HepG2 (cell line): ENCODE results near the gene LRRC70.

Experiments used
- MYC ChIP-seq: sonication (generic); formaldehyde crosslinking; IDR thresholded peaks from 2 replicates; pipeline ENCODE4 v1.9.0; 2021; ENCODE audit warnings: missing genetic modification reagents, borderline replicate concordance
- ZC3H4 ChIP-seq: sonication (generic); formaldehyde crosslinking; IDR thresholded peaks from 2 replicates; pipeline ENCODE4 v1.4.0; 2020; ENCODE audit warnings: missing genetic modification reagents, borderline replicate concordance
- TF ChIP-seq, protein P1 (sequence below): sonication (generic); formaldehyde crosslinking; IDR thresholded peaks from 2 replicates; pipeline ENCODE4 v1.5.0; 2020; ENCODE audit warnings: mild to moderate bottlenecking, missing genetic modification reagents, moderate library complexity

DNA sequence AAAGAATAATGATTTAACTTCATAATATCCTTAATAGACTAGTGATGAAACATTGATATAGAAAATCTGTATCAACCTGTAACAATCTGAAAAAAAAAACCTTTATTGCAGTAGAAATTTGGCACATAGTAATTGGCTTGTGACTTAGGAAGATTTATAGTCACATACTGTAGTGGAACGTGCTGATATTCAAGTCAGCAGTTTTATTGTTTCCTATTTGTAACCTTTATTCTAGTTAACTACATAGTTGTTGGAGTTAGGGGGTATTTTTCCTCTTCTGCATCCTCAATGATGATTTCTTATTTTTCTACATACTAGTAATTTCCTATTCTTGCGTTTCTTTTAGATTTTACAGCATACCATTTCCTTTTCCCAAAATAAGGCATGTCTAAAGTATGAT lies 14.5 kb upstream of the LRRC70 start:
- TF ChIP-seq MYC (no peak), ZC3H4 (CRISPR knock-in tag) (no peak)
- TF ChIP-seq, protein P1, sequence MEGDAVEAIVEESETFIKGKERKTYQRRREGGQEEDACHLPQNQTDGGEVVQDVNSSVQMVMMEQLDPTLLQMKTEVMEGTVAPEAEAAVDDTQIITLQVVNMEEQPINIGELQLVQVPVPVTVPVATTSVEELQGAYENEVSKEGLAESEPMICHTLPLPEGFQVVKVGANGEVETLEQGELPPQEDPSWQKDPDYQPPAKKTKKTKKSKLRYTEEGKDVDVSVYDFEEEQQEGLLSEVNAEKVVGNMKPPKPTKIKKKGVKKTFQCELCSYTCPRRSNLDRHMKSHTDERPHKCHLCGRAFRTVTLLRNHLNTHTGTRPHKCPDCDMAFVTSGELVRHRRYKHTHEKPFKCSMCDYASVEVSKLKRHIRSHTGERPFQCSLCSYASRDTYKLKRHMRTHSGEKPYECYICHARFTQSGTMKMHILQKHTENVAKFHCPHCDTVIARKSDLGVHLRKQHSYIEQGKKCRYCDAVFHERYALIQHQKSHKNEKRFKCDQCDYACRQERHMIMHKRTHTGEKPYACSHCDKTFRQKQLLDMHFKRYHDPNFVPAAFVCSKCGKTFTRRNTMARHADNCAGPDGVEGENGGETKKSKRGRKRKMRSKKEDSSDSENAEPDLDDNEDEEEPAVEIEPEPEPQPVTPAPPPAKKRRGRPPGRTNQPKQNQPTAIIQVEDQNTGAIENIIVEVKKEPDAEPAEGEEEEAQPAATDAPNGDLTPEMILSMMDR (CRISPR knock-in tag) = no peak
